HepG2 (cell line): ENCODE data around the gene HS3ST4. TPM values are rescaled to one million over a fixed set of nuclear protein-coding genes. Genes with fewer than 3 reads are reported as not detected.

Source experiments
- ATAC-seq: fragments of 200-7000 bp; cut with Tn5 transposase; 3 replicates; pipeline ENCODE4 v1.9.1; 2020; ENCODE audit warnings: mild to moderate bottlenecking, moderate library complexity
- BruUV-seq: library from RNA; stranded (reverse); fragments of 400-500 nt; replicated peaks from 2 replicates; lab custom pipeline; 2021; lab: Mats Ljungman, UMichigan
- CTCF ChIA-PET: fragments of 300-600 bp; formaldehyde crosslinking; extraction: SDS; loops from one replicate; lab custom pipeline; 2021; ENCODE audit warnings: low total read pairs, inconsistent platforms, low intra/inter-chr PET ratio; lab: Yijun Ruan, JAX
- POLR2A ChIA-PET: fragments of 350-600 bp; sonication (Branson Sonifier 250); formaldehyde crosslinking; loops from one replicate; lab custom pipeline; 2020; ENCODE audit warnings: antibody characterized with exemption, inconsistent platforms; lab: Yijun Ruan, JAX
- DNase-seq: peaks from one replicate; pipeline ENCODE4 v3.0.0-alpha.2; 2015; ENCODE audit warnings: low spot score
- FAIRE-seq: peaks from 3 replicates; lab custom pipeline; 2011; peaks lifted over from hg19 to GRCh38; lab: Jason Lieb, UNC
- H2AFZ ChIP-seq: one replicate; pipeline ENCODE4 v1.6.1; 2011; ENCODE audit warnings: low read length, inconsistent platforms
- H3K27ac ChIP-seq: fragments of 300-600 bp; 3 replicates; pipeline ENCODE4 v1.8.0; 2011; ENCODE audit warnings: mixed run types, mild to moderate bottlenecking, mixed read lengths, low read length, inconsistent platforms; ENCODE audit not compliant: insufficient read depth; ENCODE audit errors: extremely low read length
- H3K27me3 ChIP-seq, 2 experiments: fragments of 200-600 bp in 1 of 2; 2 replicates in 1 of 2; 3 replicates in 1 of 2; pipeline versions ENCODE4 v1.6.0 to v1.8.0; 2011; ENCODE audit warnings: low read length in 2 of 2, mild to moderate bottlenecking in 2 of 2, moderate library complexity in 2 of 2, inconsistent platforms in 1 of 2; ENCODE audit not compliant: insufficient read depth in 2 of 2, control insufficient read depth in 1 of 2
- H3K36me3 ChIP-seq, 2 experiments: fragments of 200-600 bp in 1 of 2; replicated peaks in 1 of 2; 2 replicates in 1 of 2; 3 replicates in 1 of 2; pipeline versions ENCODE4 v1.5.1 to v1.8.0; 2011; ENCODE audit warnings: low read length in 2 of 2, inconsistent platforms in 1 of 2; ENCODE audit not compliant: insufficient read depth in 2 of 2, control insufficient read depth in 1 of 2
- H3K4me1 ChIP-seq: 2 replicates; pipeline ENCODE4 v1.5.1; 2012; ENCODE audit warnings: low read length, inconsistent platforms; ENCODE audit not compliant: insufficient read depth
- H3K4me2 ChIP-seq: 2 replicates; pipeline ENCODE4 v1.6.0; 2011; ENCODE audit warnings: low read depth, low read length, inconsistent platforms
- H3K4me3 ChIP-seq, 3 experiments: fragments of 200-600 bp in 1 of 3; sonication (generic), shearing (Covaris generic) in 1 of 3; replicated peaks in 1 of 3; 2 replicates each; pipeline ENCODE4 v1.5.1; 2011 to 2016; ENCODE audit warnings: low read length in 3 of 3, inconsistent platforms in 2 of 3, low read depth in 2 of 3, mild to moderate bottlenecking in 2 of 3, control low read depth in 1 of 3, mixed read lengths in 1 of 3; ENCODE audit not compliant: insufficient read depth in 1 of 3
- H3K79me2 ChIP-seq: one replicate; pipeline ENCODE4 v1.6.1; 2011; ENCODE audit warnings: low read length, inconsistent platforms; ENCODE audit not compliant: insufficient read depth
- H3K9ac ChIP-seq: 2 replicates; pipeline ENCODE4 v1.6.0; 2011; ENCODE audit warnings: mild to moderate bottlenecking, low read depth, low read length, inconsistent platforms; ENCODE audit not compliant: insufficient read depth
- H3K9me3 ChIP-seq: 2 replicates; pipeline ENCODE4 v1.5.1; 2012; ENCODE audit warnings: mild to moderate bottlenecking, low read length
- H4K20me1 ChIP-seq: 2 replicates; pipeline ENCODE4 v1.6.0; 2011; ENCODE audit warnings: inconsistent platforms, mild to moderate bottlenecking, low read length, moderate library complexity; ENCODE audit not compliant: insufficient read depth
- FOXK2 ChIP-seq: fragments of 450-650 bp; IDR thresholded peaks from 2 replicates; pipeline ENCODE4 v1.6.1; 2016
- KDM5A ChIP-seq: fragments of 200-600 bp; sonication (generic); IDR thresholded peaks from 2 replicates; pipeline ENCODE4 v1.7.0; 2018; ENCODE audit warnings: antibody characterized with exemption, mild to moderate bottlenecking, low read length, borderline replicate concordance
- MXD4 ChIP-seq: IDR thresholded peaks from 2 replicates; pipeline ENCODE4 v1.6.1; 2016; ENCODE audit warnings: mild to moderate bottlenecking, missing biosample characterization, missing genetic modification reagents
- RAD51 ChIP-seq: fragments of 450-650 bp; IDR thresholded peaks from 2 replicates; pipeline ENCODE4 v1.6.1; 2016; ENCODE audit warnings: borderline replicate concordance
- ZNF17 ChIP-seq: sonication (generic); formaldehyde crosslinking; IDR thresholded peaks from 2 replicates; pipeline ENCODE4 v1.5.0; 2020; ENCODE audit warnings: mild to moderate bottlenecking, missing genetic modification reagents
- ZNF629 ChIP-seq: sonication (generic); formaldehyde crosslinking; conservative IDR thresholded peaks from 2 replicates; pipeline ENCODE4 v1.5.0; 2020; ENCODE audit warnings: missing genetic modification reagents
- WGBS: methylation state at CpG from one replicate; pipeline ENCODE4 v1.1.6; 2017; ENCODE audit warnings: low lambda C conversion rate; 5-methylcytosine and 5-hydroxymethylcytosine counted together
- in situ Hi-C: cut with HindIII; loops from 2 replicates; pipeline ENCODE4 v1.10.0; 2017; ENCODE audit warnings: low pct_unique_long_range_greater_than_20kb; ENCODE audit not compliant: extremely low pct_ligation_motif_present
- intact Hi-C: fragments of 100-400 bp; cut with micrococcal nuclease; formaldehyde crosslinking; loops from one replicate; pipeline ENCODE4 v1.10.0; 2022; ENCODE audit not compliant: unreplicated experiment
- polyA plus RNA-seq, 8 experiments: library from polyadenylated mRNA; depleted of rRNA in 3 of 8; stranded (reverse) in 7 of 8; unstranded in 1 of 8; fragments of >200 nt; fragmentation: Illumina TruSeq in 4 of 8; extraction: Trizol in 4 of 8; gene quantifications; 2 replicates each; pipeline versions ENCODE4 v1.2.1 to v1.2.3, GENCODE V29; 2011 to 2016; ENCODE audit warnings: low read depth in 4 of 8, missing spikeins in 1 of 8, mixed read lengths in 1 of 8; ENCODE audit not compliant: insufficient read depth in 1 of 8
- total RNA-seq, 5 experiments: library from RNA; depleted of rRNA; stranded (reverse); fragments of >200 nt; fragmentation: Illumina TruSeq; extraction: Trizol; gene quantifications; 2 replicates each; pipeline ENCODE4 v1.2.3, GENCODE V29; 2016; ENCODE audit warnings: low read depth in 1 of 5
- TF ChIP-seq, protein P1 (sequence below): fragments of 450-650 bp; IDR thresholded peaks from 2 replicates; pipeline ENCODE4 v1.6.1; 2016
- TF ChIP-seq, protein P2 (sequence below): IDR thresholded peaks from 2 replicates; pipeline ENCODE4 v1.6.1; 2016; ENCODE audit warnings: missing compliant biosample characterization, missing genetic modification reagents, borderline replicate concordance

The HS3ST4 gene
- total and polyA plus RNA-seq, 2 of the 13 experiments (the other 11 are each of a cell fraction or from before 2014, with no cell fraction given): not detected

DNA sequence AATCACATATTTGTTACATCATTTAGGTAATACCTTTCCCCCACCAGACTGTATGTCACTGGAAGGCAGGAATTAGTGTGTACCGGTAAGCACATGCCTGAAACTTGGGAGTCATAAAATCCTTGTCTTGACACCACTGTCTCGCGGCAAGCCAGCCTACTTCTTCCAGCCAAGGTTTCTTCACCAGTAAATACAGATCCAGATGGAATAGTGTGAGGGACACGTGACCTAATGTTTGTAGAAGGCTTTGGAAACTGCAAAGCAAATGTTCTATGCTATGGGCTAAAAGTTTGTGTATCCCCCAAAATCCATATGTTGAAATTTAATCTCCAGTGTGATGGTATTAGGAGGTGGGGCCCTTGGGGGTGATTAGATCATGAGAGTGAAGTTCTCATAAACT, 126.1 kb downstream of the HS3ST4 start:
- intact Hi-C loops: no loop called here
- Histone ChIP-seq H2AFZ (no peak overlapping the region), H4K20me1 (no peaks in the 10 kb centered on the region), H3K9ac (no peak overlapping the region), H3K79me2 (no peaks in the 10 kb centered on the region), H3K27me3 (peaks cover 0 to 3% of the 10 kb centered on the region in 2 experiments; a peak in 2 of 5 replicates), H3K36me3 (no peaks in the 10 kb centered on the region), H3K4me1 (no peaks in the 10 kb centered on the region), H3K4me3 (no peak overlapping the region), H3K4me2 (no peak overlapping the region), H3K9me3 (no peaks in the 10 kb centered on the region), H3K27ac (no peak overlapping the region)
- in situ Hi-C loops: no loop called here
- DNase-seq (no peak), ATAC-seq (no peak), FAIRE-seq (no peak)
- ChIA-PET POLR2A (no interaction called here), CTCF (no interaction called here)
- peak; percentile 32; the same call in 1 of the 2 replicates for TF ChIP-seq RAD51
- TF ChIP-seq ZNF629: no peak
- no peak for TF ChIP-seq KDM5A
- TF ChIP-seq FOXK2: no peak
- no peak for TF ChIP-seq ZNF17
- TF ChIP-seq, protein P1, sequence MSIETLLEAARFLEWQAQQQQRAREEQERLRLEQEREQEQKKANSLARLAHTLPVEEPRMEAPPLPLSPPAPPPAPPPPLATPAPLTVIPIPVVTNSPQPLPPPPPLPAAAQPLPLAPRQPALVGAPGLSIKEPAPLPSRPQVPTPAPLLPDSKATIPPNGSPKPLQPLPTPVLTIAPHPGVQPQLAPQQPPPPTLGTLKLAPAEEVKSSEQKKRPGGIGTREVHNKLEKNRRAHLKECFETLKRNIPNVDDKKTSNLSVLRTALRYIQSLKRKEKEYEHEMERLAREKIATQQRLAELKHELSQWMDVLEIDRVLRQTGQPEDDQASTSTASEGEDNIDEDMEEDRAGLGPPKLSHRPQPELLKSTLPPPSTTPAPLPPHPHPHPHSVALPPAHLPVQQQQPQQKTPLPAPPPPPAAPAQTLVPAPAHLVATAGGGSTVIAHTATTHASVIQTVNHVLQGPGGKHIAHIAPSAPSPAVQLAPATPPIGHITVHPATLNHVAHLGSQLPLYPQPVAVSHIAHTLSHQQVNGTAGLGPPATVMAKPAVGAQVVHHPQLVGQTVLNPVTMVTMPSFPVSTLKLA: peak; percentile 55
- TF ChIP-seq, protein P2, sequence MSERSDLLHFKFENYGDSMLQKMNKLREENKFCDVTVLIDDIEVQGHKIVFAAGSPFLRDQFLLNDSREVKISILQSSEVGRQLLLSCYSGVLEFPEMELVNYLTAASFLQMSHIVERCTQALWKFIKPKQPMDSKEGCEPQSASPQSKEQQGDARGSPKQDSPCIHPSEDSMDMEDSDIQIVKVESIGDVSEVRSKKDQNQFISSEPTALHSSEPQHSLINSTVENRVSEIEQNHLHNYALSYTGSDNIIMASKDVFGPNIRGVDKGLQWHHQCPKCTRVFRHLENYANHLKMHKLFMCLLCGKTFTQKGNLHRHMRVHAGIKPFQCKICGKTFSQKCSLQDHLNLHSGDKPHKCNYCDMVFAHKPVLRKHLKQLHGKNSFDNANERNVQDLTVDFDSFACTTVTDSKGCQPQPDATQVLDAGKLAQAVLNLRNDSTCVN: no peak
- no peak for TF ChIP-seq MXD4 (CRISPR knock-in tag)
- WGBS: 22% methylated on average over 4 of the region's 4 CpGs
- BruUV-seq: no TSS peak
